Germinal center (tissue), 1 donor: ENCODE measurements around the gene ACOT7.
"Not testable (repeated sequence)": the region's sequence is repeated elsewhere in the genome, so short reads cannot be mapped to it uniquely, and the experiment has no call there.

Experiments used
- DNase-seq: peaks from one replicate; pipeline ENCODE4 v3.0.0; 2012; ENCODE audit warnings: mixed read lengths, low spot score

The ACOT7 gene

DNA sequence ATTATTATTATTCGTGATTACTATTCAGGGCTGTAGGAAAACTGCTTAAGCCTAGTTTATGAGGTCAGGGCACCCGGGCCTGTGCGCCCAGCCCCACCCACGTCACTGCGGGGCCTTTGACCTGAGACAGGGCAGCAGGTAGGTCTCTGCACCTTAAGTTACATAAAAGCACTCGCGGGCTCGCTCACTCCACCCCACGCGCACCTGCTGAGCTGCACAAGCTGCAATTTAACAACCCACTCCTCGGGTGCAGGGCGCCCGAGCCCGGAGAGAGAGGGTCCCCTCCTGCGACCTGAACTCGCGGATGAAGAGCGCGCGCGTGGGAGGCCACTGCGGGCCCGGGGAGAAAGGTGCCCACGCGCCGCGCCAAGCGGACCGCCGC lies 158.3 kb downstream of the ACOT7 start:
- DNase-seq, result no peak

DNA sequence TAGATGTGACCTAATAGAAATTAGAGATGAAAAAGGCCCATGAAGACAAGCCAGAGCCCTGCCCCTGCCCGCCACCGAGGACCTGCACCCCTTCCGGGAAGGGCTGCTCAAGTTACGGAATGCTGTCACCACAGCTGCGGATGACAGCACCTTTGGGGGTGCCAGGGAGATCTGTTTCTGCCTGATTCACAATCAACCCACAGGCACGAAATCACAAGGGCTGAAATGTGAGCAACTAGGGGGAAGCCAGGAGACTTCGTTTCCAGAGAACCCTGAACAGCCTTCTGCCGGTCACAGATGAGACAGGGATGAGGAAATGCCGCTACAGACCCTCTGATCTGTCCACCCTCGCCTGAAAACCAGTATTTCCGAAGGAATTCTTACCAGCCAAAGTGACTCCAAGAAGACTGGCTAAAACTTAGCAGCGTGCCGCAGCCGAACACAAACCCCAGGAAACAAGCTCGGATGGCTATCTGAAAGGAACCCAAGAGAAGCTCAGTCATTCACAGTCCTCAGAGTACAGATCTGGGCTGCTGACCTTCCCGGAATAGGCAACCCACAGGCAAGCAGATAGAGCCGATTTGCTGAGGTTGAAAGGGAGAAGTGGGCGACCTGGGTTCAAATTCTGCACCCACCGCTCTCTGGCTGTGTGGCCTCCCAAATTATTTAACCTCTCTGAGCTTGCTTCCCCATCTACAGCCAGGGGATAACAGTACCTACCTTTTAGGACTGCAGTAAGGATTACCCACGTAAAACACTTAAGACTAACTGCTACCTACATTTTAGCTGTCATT lies 158.9 kb downstream of the ACOT7 start:
- DNase-seq, result no peak

DNA sequence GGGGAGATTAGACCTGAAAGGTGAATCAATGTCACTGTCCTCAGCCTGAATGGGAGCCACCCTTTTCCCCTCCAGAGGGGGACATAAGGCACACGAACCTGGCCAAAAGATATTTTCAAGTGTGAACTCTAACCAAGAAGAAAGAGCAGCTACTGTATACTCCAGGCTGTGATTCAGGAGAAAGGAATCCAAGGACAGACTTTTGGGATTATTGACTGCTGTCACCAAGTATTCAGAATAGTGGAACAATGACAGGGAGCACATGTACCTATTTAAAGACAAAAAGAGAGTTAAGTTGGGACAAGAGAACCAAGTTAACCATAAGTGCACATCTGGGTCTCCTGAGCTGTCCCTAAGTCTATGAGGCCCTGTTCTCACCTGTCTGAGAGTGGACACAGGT lies 160.2 kb downstream of the ACOT7 start:
- DNase-seq, result no peak

DNA sequence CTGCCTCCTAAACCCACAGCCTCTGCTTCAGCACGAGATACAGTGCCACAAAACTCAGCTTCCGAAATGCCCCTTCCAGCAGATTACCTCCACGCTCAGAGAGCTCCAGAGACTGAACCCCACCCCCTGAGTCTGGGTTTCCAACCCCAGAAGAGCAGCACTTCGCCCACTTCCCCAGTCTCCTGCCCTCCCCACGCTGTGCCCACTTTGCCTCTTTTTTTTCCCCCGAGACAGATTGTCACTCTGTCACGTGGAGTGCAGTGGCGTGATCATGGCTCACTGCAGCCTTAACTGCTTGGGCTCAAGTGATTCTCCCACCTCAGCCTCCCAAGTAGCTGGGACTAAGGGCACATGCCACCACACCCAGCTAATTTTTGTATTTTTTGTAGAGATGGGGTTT lies 167.9 kb downstream of the ACOT7 start:
- no peak for DNase-seq

DNA sequence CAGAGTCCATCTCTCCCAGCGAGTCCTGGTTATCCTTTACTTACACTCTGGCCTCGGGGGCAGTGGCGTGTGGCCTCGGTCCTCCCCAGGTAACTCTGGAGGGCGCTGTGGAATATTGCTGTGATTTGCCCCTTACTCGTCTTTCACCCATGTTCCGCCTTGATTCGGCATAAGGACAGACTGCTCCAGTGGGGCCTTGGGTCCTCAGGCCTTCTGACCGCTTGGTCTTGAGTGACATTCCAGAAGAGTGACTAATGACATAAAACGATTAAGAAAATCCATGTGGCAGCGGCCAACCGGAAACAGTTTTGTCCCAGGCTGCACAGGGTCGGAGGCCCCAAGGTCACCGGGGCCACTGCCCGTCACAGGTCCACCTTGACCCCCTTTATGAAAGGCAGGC lies 168.8 kb downstream of the ACOT7 start:
- DNase-seq, result no peak

DNA sequence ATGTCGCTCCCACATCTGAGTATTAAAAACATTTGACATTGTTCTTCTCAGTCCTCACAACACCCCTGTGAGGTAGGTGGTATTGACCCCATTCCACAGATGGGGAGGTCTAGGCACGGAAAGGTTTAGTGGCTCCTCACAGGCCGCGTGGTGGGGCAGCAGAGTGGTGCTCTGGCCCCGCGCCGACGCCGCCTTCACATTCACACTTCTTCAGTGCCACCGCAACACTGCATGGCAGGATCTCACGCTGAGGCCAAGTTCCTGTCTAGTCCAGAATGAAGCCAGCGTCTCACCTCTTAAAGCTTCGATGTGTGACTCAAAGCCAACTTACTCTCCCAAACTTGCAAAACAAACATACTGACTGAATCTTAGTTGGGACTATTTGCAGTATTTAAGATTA lies 169.9 kb downstream of the ACOT7 start:
- DNase-seq, result no peak

DNA sequence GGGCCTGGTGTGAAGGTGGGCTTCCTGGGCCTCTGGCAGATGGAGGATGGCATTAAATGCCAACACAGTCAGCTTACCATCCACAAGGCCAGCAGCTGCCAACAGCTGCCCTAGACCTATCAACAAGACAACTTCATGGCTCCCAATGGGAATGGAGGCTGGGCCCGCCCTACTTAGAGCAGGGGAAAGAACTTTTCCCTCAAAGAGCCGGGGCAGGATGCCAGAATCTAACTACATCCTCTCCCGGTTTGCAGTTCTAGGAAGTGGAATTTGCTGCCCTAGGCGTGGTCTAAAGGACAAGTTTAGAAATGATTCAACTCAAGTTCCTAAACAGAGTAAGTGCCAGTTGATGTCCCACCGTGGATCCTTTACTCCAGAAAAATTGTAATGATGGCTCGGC lies 170.9 kb downstream of the ACOT7 start:
- no peak for DNase-seq

DNA sequence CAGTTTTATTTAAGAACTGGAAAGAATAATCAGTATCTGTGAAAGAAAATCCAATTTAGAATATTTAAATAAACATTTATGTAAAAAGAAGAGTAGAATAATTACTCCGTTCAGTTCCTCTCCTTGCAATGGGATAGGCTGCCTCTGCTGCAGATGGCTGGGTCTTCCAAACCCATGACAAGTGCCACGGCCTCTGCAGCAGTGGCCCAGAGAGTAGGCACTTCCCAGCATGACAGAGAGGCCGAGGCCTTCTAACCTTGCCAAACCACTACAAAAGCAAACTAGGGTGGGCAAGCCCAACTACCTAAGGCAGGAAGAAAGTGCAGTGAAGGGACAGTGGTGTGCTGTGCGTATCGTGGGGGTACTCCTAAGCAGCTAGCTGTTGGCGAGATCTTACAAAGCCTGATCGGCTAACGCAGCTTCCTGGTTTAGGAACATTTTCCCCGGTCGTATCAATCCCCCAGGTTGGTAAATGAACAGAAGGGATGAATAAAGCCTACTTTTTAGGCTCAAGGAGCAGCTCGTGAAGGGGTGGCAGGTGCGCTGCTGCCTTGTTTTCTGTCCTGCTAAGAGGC lies 172.3 kb downstream of the ACOT7 start:
- no peak for DNase-seq

DNA sequence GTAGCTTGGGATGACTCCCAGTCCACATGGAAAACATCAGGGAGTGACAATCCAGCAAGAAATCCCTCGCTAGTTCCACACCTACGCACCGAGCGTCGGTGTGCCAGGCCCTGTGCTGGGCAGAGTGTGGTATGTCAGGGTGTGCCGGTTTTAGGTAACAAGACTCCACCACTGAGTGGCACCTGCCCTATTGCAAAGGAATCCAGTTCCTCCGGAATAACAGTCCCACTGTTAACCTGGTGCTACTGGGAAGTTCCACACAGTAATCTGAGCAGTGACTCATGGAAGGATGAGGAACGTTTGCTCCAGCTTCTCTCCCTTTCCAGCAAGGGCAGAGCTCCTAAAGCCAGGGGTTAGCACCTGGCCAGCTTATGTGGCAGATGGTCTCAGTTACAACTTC lies 173.3 kb downstream of the ACOT7 start:
- no peak for DNase-seq

DNA sequence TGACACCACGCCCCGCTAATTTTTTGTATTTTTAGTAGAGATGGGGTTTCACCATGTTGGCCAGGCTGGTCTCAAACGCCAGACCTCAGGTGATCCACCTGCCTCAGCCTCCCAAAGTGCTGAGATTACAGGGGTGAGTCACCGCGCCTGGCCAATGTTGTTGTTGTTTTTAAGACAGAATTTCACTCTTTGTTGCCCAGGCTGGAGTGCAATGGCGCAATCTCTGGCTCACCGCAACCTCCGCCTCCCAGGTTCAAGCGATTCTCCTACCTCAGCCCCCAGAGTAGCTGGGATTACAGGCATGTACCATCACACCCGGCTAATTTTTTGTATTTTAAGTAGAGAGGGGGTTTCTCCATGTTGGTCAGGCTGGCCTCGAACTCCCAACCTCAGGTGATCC lies 173.9 kb downstream of the ACOT7 start:
- not testable (repeated sequence) for DNase-seq

DNA sequence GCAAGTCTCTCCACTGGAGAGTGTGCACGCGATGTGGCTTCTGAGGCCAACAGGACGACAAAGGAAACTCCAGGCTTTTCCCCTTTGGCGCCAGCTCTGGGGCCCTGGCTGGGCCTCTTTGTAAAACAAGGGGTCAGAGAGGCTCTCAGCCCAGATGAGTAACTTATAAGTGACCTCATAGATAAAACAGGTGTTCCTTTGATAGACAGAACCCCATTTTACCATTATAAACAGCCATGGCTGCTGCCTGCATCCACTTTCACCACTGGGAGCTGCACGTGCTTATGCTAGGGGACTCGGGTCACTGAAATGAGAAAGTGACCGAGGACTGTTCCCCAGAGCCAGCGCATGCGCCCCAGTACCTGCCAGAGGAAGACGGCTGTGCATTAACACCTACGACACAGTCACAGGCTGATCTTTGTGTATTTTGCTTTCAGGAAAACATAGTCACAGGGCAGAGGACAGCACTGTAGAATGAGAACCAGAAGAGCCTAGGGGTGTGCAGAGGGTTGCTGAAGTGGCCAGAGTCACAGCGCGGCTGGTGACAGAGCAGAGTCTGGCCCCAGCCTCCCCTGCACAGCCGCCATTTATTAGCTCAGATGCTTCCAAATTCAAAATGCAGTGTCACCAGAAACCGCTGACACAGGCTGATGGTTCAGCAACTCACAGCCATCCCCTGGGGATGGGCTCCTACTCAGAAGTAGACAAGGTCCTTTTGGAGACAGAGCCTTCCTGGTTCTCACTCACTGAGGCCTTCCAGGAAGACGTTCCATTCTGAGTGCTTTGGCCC lies 175.0 kb downstream of the ACOT7 start:
- no peak for DNase-seq
